Measurements from ENCODE around the gene ECPAS. TPM values are rescaled to one million over a fixed set of nuclear protein-coding genes. Genes with fewer than 3 reads are reported as not detected.

Gene ECPAS
- total RNA-seq, 1 experiment from 2014 or later: 122 TPM

DNA sequence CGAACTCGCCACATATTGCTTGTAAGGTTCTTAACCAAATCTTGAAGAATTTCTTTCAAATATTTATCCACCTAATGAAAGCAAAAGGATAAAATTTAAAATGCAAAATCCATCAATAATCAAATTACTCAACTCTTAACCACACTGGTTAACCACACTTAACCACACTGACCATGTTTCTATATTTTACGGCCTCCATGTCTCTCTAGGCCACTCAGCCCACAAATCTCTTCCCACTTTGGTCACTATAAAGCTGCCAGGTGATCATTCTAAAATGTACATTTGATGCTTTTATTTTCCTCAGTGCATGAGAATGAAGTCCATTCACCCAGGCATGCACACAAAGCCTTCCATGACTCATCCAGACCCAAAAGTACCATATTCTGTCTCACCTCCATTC lies 97.8 kb downstream of the ECPAS start (continued):
- TF ChIP-seq MAX (CRISPR knock-in tag; IDR thresholded peaks at IDR 0.05) (no peak), STAT6 (CRISPR knock-in tag; conservative IDR thresholded peaks at IDR 0.05; ENCODE audit: low read depth) (no peak), GABPB1 (CRISPR knock-in tag; IDR thresholded peaks at IDR 0.05) (no peak), GRHL2 (CRISPR knock-in tag; IDR thresholded peaks at IDR 0.05; ENCODE audit: insufficient replicate concordance, severe bottlenecking) (no peak)
- TF ChIP-seq, protein P1, sequence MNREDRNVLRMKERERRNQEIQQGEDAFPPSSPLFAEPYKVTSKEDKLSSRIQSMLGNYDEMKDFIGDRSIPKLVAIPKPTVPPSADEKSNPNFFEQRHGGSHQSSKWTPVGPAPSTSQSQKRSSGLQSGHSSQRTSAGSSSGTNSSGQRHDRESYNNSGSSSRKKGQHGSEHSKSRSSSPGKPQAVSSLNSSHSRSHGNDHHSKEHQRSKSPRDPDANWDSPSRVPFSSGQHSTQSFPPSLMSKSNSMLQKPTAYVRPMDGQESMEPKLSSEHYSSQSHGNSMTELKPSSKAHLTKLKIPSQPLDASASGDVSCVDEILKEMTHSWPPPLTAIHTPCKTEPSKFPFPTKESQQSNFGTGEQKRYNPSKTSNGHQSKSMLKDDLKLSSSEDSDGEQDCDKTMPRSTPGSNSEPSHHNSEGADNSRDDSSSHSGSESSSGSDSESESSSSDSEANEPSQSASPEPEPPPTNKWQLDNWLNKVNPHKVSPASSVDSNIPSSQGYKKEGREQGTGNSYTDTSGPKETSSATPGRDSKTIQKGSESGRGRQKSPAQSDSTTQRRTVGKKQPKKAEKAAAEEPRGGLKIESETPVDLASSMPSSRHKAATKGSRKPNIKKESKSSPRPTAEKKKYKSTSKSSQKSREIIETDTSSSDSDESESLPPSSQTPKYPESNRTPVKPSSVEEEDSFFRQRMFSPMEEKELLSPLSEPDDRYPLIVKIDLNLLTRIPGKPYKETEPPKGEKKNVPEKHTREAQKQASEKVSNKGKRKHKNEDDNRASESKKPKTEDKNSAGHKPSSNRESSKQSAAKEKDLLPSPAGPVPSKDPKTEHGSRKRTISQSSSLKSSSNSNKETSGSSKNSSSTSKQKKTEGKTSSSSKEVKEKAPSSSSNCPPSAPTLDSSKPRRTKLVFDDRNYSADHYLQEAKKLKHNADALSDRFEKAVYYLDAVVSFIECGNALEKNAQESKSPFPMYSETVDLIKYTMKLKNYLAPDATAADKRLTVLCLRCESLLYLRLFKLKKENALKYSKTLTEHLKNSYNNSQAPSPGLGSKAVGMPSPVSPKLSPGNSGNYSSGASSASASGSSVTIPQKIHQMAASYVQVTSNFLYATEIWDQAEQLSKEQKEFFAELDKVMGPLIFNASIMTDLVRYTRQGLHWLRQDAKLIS (CRISPR knock-in tag; IDR thresholded peaks at IDR 0.05; ENCODE audit: borderline replicate concordance): no peak
- TF ChIP-seq, protein P2, sequence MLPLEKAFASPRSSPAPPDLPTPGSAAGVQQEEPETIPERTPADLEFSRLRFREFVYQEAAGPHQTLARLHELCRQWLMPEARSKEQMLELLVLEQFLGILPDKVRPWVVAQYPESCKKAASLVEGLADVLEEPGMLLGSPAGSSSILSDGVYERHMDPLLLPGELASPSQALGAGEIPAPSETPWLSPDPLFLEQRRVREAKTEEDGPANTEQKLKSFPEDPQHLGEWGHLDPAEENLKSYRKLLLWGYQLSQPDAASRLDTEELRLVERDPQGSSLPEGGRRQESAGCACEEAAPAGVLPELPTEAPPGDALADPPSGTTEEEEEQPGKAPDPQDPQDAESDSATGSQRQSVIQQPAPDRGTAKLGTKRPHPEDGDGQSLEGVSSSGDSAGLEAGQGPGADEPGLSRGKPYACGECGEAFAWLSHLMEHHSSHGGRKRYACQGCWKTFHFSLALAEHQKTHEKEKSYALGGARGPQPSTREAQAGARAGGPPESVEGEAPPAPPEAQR (CRISPR knock-in tag; IDR thresholded peaks at IDR 0.05): no peak
- TF ChIP-seq, protein P3, sequence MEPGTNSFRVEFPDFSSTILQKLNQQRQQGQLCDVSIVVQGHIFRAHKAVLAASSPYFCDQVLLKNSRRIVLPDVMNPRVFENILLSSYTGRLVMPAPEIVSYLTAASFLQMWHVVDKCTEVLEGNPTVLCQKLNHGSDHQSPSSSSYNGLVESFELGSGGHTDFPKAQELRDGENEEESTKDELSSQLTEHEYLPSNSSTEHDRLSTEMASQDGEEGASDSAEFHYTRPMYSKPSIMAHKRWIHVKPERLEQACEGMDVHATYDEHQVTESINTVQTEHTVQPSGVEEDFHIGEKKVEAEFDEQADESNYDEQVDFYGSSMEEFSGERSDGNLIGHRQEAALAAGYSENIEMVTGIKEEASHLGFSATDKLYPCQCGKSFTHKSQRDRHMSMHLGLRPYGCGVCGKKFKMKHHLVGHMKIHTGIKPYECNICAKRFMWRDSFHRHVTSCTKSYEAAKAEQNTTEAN (CRISPR knock-in tag; IDR thresholded peaks at IDR 0.05): no peak

DNA sequence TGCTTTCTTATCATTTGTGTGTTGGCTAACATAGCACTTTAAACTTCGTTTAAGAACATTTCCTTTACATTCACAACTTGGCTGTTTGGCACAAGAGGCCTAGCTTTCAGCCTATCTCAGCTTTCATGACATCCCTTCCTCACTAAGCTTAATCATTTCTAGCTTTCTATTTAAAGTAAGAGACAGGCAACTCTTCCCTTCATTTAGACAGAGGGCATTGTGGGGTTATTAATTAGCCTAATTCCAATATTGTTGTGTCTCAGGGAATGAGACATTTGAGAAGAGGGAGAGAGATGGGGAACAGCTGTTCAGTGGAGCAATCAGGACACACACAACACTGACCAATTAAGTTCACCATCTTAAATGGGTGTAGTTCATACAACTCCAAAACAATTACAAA lies 103.2 kb downstream of the ECPAS start:
- CTCF ChIA-PET: interaction anchor here (0.6 kb wide), 1 partner anchor 239 kb away, joined by 5 read pairs; no protein-coding TSS in a partner anchor
- no peak overlapping the region for H3K27ac Mint-ChIP-seq
- no peak overlapping the region for H3K4me3 Mint-ChIP-seq
- POLR2A ChIA-PET: no interaction called here
- DNase-seq (ENCODE audit: low spot score): no peak
- peaks cover 54% of the 10 kb centered on the region for H3K36me3 Mint-ChIP-seq
- H3K27me3 Mint-ChIP-seq (ENCODE audit: low read depth): no peaks in the 10 kb centered on the region
- no peaks in the 10 kb centered on the region for H3K9me3 Mint-ChIP-seq
- no peaks in the 10 kb centered on the region for H3K4me1 Mint-ChIP-seq
- no peak for ATAC-seq
- TF ChIP-seq ZNF425 (CRISPR knock-in tag; conservative IDR thresholded peaks at IDR 0.05): no peak
- no peak for TF ChIP-seq JUN (CRISPR knock-in tag; IDR thresholded peaks at IDR 0.05)
- TF ChIP-seq NFATC4 (CRISPR knock-in tag; IDR thresholded peaks at IDR 0.05): no peak
- no peak for TF ChIP-seq CTCF (IDR thresholded peaks at IDR 0.05)
- TF ChIP-seq PRRX2 (CRISPR knock-in tag; IDR thresholded peaks at IDR 0.05): no peak
- TF ChIP-seq NR3C1 (CRISPR knock-in tag; conservative IDR thresholded peaks at IDR 0.05; ENCODE audit: low read depth): no peak
- TF ChIP-seq TCF7 (CRISPR knock-in tag; IDR thresholded peaks at IDR 0.05; ENCODE audit: low read depth): no peak
- no peak for TF ChIP-seq ERG (CRISPR knock-in tag; IDR thresholded peaks at IDR 0.05)
- TF ChIP-seq NR1H2 (CRISPR knock-in tag; IDR thresholded peaks at IDR 0.05): no peak
- TF ChIP-seq CREM (CRISPR knock-in tag; IDR thresholded peaks at IDR 0.05): no peak
- no peak for TF ChIP-seq HMGA2 (CRISPR knock-in tag; IDR thresholded peaks at IDR 0.05)
- TF ChIP-seq, protein P2 (CRISPR knock-in tag; IDR thresholded peaks at IDR 0.05): no peak

Data from WTC11 (cell line).